HG03342 (cell line): Measurements from ENCODE around the gene SNX5.
"Not testable (repeated sequence)": the region's sequence is repeated elsewhere in the genome, so short reads cannot be mapped to it uniquely, and the experiment has no call there.

Source experiments
- ATAC-seq: cut with Tn5 transposase; IDR thresholded peaks from one replicate; pipeline ENCODE4 v1.9.1; 2021; ENCODE audit warnings: mild to moderate bottlenecking, moderate library complexity; ENCODE audit not compliant: unreplicated experiment

SNX5 gene

DNA sequence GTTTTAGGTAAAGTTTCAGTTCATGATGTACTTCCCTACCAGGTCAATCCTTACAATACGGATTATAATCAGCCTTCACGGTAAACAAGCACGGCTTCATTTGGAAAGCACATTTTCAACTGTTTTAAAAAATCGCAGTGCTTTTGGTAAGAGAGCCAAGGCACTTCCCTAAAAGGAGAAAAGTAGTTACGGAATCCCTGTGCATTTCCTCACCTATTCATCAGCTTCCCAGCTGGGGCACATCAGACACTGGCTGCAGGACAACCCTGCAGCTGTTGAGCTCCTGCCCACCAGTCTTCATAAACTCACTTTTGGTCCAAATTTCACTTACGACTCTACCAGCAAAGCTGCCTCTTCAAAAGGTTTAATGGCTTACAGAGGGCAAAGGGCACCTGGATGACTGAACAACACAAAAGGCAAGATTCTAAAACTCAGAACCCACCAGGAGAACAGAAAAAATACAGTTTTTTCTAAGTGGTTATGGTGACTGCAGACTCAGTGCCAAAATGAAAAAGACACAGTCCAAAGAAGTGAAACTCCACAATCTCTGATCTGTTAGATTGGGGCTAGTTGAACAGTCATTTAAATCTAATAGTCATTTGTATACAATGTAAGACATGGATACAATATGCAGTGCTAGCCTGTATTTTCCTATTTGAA lies 7.5 kb downstream of the SNX5 start:
- ATAC-seq: peak; percentile 34

DNA sequence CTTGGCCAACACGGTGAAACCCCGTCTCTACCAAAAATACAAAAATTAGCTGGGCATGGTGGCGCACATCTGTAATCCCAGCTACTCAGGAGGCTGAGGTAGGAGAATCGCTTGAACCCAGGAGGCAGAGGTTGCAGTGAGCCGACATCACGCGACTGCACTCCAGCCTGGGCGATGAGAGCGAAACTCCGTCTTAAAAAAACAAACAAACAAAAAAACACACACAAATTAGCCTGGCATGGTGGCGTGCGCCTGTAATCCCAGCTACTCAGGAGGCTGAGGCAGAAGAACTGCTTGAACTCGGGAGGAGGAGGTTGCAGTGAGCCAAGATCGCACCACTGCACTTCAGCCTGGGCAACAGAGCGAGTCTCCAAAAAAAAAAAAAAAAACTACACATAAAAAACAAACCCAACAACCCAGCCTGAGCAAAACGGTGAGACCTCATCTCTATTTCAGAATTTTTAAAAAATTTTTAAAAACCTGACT lies 8.2 kb downstream of the SNX5 start:
- not testable (repeated sequence) for ATAC-seq

DNA sequence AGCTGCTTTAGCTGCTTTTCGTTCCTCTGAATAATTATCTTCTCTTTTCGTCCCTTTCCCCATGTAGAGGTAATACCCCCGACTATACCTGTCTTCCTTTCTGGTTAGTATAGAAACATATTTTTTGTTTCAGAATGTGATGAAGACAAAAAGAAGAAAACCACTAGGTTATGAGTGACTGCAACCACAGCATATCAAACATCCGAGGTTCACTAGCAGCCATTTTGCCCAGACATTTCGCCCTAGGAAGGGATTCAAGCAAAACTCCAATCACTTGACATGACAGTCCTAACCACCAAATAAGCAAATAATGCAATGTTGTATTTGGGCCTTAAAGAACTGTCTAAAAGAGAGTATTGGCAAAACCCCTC lies 9.4 kb downstream of the SNX5 start:
- ATAC-seq: no peak

DNA sequence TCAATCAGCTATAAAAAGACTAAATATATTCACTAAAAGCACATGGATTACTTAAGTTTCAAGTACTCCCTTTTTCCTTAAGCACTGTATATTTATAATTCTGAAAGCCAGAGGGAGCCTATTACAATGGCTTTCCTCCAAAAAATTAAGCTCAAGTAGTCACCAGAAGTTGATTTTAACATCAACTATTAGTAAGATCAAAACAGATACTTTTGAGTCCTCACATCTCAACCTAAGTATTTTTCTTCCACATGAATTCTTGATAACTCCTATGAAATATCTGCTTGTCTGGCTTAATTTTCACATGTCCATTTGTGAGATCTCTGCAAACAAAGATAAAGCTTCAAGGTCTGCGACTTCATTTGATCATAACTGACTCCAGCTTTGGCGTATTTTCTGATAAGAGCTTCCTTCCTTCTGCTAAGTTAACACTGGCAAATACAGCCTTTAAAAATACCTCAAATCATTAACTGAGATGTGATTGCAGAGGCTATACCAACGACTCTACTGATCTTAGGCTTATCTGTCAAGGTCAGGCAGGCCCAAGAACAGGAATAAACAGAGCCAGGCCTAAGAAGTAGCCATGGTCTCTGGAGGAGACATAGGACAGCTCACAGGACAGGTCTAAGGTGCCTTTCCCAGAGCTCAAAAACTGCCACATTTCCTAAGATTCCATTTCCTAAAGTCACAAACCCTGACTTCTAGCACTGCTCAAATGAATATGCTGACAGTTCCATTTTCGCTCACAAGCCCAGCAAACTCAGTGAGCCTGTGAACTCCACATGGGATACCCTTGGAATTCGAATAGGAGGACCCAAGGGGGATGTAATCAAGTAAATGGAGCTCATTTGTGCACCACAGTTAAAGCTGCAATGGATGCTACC lies 10.0 kb downstream of the SNX5 start:
- ATAC-seq: no peak

DNA sequence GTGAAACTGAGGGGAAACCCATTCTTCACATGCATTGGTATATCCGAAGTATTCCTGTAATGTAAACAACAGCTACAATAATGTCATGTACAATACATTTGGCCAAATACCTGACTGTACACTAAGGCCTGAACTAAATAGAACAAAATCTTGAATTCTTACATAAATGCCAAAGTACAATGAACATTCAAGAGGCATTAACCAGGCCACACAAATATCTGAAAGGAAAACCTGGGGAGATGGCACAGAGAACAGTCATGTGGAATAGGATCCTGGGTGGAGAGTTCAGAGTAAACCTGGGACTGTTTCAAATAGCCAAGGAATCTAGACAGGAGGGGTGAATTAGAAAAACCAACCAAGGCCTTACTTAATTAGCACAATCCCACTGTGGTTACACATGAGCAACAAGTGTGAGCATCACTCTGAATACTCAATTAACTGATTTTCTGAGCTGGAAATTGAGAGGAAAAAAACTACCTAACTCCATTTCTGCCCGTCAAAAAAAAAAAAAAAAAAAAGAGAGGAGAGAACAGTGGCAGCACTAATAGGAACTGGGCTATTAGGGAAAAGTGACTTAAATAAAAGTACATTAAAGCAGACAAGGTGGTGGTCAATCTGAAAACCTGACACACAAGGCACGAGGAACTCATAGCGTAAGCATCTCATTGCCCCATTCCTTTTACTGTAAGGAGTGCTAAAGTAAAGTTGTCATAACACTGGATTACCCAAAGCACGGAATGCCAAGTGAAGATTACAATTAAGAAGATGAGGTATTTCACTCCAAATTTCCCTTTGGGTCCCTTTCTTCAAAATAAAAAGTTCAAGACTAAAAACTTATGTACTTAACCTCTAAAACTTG lies 10.9 kb downstream of the SNX5 start:
- no peak for ATAC-seq

DNA sequence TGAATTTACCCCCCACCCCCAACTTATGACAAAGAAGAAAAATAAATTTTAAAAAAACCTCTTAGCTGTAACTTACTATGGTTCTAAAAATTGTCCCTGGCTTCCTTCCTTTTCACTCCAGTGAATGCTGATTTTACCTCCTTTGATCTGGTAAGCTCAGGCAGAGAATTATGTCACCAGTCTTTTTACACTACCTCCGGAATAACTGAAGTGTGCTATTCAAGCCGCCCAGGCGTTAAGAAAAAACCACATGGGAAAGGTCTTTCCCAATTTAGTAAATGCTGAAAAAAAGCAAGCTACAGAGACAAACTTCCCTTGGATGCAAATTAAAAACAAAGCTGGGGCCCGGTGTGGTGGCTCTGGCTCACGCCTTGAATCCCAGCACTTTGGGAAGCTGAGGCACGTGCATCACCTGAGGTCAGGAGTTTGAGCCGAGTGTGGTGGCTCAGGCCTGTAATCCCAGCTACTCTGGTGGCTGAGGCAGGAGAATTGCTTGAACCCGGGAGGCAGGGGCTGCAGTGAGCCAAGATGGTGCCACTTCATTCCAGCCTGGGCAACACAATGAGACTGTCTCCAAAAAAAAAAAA lies 12.4 kb downstream of the SNX5 start:
- no peak for ATAC-seq

DNA sequence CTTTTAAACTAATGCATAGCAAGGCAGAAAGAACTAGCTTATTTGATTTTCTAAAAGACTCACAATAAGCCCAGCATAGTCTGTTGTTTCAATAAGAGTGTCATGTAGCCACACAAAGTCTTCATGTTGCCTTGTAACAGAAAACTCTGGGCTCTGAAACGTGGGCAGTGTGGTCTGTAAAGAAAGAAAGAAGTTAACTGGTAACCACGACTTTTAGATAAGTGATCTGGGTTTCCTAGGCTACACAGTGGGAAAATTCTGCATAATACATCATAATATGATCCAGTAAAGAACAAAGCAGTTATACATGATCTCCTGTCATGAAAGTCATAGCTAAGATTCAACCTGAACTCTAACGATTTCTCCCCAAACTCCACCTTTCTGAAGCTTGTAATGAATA lies 13.3 kb downstream of the SNX5 start:
- ATAC-seq: no peak

DNA sequence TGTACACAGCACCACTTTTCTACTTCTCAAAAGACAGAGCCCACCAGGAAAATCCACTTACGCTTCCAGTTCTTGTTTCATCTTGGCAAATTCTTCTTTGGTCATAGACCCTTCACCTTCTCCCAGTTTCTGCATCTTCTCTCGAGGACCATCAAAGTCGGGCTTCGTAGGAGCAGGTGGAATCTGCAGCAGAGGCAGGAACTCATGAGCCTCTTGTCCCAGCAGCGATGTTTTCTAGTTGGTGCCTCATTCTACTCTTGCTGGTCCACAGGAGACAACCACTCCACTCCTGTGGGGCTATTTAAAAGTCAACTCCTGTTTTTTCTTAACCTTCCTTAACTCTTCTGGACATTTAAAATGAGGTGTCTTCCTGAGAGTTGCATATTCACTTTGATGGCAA lies 14.7 kb downstream of the SNX5 start:
- no peak for ATAC-seq

DNA sequence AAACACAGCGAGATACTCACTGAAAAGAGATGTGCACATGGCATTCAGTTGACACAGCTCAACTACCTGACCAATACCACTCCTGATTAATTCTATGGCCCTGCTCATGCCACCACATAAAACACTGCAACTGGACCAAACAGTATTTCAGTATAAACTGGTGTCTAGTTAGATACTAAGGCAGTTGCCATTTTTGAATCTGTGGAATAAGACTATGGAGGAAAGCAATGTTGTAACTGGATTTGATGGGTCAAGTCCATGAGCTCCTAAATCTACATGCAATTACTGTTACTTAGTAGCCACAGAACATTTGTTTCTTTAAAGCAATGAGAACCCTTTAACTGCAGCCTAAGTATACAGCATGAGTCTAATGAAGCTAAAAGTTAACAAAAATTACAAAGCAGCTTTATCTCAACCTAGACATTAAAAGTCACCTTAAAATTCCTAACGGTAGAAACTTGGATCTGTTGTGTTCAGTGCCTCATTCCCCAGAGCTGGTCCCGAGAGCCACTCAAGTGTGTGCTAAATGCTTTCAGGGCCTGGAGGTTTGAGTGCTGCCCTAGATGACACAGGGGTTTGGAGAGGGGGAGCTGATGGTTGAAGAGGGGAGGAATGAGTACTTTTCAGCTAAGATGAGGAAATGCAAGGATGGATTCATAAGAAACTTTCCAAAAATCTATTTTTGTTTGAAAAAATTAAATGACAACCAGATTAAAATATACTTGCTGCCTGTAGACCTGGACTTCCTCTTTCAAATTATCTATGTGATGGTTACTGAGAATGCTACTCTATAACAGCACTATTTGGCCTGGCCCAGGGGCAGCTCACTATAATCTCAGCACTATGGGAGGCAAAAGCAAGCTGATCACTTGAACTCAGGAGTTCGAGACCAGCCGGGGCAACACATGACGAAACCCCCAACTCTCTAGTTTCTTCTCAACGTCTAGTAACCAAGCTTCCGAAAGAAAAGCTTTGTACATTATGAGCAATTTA lies 15.6 kb downstream of the SNX5 start:
- no peak for ATAC-seq

DNA sequence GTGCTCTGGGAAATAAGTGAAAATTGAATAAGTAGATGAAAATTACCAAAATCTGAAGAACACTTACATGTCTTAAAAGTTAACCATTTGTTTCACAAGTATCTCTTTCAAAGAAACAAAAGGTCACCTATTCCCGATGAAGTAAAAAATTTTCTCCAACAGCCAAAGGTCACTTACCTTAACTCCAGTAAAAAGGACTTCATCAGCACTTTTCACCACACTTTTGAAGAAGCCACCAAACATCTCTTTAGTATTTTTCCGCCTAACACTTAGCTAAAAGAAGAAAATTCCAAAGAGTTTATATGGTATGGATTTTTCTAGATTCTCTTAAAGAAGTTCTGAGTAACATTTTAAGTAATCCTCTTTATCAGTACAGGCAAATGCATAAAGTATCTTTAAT lies 17.3 kb downstream of the SNX5 start:
- no peak for ATAC-seq

DNA sequence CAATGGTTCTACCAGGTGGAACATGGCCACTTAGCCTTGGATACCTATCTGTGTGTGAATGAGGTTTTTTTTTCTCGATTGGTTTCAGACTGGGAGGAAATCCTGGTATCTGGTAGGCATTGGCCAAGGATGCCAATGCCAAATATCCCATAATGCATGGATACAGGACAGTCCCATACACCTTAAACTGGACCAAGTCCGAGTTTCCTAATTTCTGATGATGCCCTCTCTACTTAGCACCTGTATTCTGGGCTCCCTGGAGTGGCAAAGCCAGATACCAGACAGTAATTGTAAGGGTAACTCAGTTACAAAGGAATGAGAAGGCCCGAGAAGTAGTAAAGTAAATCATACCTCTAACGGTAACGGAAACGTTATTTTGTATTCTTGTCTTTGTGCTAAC lies 17.9 kb downstream of the SNX5 start:
- ATAC-seq: no peak

DNA sequence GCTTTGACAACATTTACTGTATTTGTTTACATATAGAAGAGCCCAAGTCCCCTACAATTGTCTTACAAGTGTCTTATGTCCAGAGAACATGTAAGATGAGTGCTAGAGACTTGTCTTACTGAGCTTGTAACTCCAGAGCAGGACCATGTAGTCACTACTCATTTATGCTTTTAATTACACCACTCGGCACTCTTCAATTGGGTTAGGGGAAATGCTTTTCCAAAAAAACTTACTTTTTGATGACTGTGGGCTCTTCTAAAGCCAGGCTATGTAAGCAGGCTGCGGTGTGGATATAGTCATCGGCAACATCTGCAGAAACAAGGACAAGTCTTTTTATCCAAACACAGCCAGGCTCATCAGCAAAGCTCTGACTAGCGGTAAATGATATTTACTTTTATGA lies 18.7 kb downstream of the SNX5 start:
- no peak for ATAC-seq

DNA sequence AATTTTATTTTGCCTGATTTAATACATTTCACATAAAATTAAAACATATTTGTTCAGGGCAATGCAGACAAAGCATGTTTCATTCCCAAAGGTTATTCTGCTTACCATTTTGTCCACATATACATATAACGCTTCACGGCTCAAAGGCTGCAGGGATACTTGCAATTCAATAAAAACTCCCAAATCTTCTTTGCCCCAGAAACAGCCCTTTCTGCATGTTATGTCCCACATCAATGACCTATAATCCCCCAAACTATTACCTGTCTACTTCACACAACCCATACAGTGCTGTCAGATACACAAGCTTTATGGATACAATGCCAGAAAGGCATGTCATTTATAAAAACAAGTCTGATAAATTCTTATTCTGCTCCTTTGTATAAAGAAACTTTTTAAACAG lies 20.2 kb downstream of the SNX5 start:
- no peak for ATAC-seq

DNA sequence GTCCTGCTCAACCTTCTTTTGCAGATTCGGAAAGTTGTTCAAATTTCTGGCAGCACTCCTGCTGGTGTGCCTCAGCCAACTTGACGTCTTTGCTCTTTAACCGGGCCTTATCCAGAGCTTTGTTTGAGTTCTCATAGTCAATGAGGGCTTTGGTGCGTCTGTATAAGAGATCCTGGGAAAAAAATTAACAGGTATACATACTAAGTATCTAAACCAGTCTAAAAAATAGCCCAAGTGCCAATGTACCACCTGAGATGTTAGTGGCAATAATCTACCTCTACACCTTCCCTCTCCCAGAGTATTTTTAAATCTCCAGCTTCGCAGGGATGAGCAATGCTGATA lies 21.1 kb downstream of the SNX5 start:
- no peak for ATAC-seq

DNA sequence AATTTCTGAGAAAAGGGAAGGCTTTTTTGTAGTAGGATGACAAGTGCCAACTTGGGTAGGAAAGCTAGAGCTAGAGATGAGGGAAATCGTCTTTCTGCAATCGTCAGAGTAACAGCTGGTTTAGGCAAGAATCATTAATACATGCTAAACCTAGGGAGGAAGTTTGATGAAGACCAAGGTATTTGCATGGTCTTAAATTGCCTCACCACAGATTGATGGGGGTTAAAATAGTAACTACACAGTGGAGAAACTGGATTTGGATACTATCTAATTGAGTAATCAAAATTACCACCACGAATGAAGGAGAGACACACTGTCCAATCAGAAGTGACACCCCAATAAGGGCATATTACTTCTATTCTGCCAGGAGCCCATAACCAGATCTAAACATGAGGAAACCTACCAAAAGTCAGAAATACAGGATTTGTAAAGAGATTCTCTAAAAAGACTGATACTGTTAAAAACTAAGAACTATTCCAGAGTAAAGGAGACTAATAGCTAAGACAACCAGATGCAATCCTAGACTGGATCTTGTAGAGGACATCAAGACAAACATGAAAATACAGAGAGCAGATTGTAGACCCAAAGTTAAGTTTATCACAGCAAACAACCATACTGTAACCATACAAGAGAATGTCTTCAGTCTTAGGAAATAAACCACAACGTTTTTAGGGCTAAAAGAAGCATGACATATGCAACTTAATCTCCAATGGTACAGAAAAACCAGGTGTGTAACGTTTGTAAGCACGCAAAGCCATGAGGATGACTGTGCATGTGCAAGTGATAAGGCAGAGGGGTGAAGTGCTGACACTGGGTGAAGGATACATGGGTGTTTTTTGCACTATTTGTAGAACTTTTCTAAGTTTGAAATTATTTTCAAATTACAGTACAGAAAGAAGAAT lies 21.8 kb downstream of the SNX5 start:
- no peak for ATAC-seq

DNA sequence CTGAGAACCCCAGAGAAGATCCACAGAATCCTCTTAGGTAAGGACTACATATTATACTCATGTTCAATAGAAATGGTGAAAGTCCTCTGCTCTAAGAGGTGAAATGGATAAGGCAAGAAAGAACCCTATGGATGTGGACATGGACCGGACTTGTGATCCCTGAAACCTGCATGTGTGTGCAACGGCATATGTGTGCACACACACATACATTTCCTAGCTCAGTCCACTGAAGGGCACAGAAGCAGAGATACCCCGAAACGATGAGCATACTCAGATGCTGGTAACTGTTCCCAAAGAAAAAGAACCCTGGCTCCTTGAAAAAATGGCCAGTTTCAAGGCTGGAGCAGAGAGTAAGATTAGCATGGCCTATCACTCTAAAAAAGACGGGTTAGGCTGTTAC lies 22.6 kb downstream of the SNX5 start:
- no peak for ATAC-seq

DNA sequence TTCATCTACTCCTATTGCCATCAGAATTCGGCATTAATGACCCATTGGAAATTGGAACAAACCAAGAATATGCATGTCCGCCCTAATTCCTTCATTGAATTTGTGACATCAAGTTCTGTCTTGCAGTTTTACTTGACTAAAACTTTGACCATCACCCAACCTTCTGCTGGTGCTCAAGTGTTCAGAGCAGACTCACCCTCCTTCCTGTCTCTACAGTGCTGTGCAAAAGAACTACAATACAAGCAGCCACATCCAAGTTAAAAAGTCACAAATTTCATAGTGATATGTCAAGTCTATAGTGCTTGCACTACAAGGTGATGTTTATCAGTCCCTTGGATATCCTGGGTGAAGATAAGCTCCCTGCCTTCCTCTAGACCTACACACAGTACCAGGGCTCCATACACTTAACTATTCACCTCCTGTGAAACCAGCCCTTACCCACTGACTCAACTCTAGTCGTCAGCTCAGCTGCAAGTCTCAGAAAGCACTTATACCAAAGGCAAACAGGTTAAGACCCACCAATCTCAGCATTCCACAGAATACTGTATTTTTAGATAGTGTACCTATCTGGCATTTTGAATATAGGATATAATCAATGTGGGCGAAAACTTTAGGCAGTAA lies 23.6 kb downstream of the SNX5 start:
- no peak for ATAC-seq

DNA sequence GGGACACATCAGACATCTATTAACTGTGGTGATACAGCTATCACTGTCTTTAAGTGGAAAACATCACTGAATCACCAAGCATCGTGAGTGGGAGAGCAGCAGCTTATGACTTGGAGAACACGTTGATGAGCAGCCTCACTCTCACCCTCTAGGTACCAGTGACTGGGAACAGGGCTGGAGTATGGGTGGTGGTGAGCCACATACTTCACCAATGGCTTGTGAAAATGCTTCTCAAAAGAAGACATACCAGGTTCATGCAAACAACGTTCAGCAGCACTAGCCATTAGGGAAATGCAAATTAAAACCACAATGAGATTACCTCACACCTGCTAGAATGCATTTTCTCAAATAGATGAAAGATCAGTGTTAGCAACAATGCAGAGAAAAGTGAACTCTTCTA lies 25.3 kb downstream of the SNX5 start:
- peak; percentile 60 for ATAC-seq

DNA sequence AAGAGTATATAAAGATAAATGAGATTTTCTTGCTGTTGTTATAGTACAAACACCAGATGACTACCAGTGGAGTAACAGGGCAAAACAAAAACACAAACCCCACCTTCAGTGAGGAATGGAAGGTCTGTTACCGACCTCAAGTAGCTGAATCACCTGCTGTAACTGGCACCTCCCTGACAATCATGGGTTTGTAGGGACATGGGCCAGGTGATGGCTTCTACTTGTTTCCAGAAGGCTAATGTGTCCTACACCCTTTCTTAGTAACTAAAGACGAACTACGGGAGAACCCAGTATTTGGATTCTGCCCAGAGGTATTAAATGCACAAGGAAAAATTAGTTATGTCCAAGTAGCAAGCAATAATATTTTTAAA lies 26.8 kb downstream of the SNX5 start:
- no peak for ATAC-seq
